NCI-H1092 treated with DMSO at 0.1 percent for 48 hours (cell line): ENCODE measurements around the gene SARM1.

Experiments
- DNase-seq: peaks from one replicate; lab custom pipeline; 2025; lab: John Stamatoyannopoulos, UW

The SARM1 gene

GRCh38 chr17:28368915-28369683, 2.4 kb upstream of the SARM1 start:
- DNase-seq: no peak

- no peak for DNase-seq
These were observed 1.8 kb upstream of the SARM1 start for GRCh38 chr17:28369684-28370034.

GRCh38 chr17:28370035-28370743, 1.3 kb upstream of the SARM1 start, which contains the start of gene VTN:
Gene VTN, minus strand, starts transcription at chr17:28370307. Its CDS starts 104 bp downstream, at chr17:28370203.
- no peak for DNase-seq

- no peak for DNase-seq
These were observed 770 bp upstream of the SARM1 start for GRCh38 chr17:28370744-28371103.

- DNase-seq: peak; percentile 35
These were observed 880 bp downstream of the SARM1 start for GRCh38 chr17:28372203-28372944.

- no peak for DNase-seq
These were observed 1.4 kb downstream of the SARM1 start for GRCh38 chr17:28372945-28373274.

- DNase-seq: no peak
These were observed 8.6 kb downstream of the SARM1 start for GRCh38 chr17:28379814-28380801.

GRCh38 chr17:28381141-28381825, 9.8 kb downstream of the SARM1 start:
- DNase-seq: no peak

GRCh38 chr17:28384281-28385036, 13.0 kb downstream of the SARM1 start:
- DNase-seq: no peak

GRCh38 chr17:28385037-28385400, 13.5 kb downstream of the SARM1 start:
- DNase-seq: no peak

GRCh38 chr17:28385406-28385805, 13.9 kb downstream of the SARM1 start:
- DNase-seq: no peak

GRCh38 chr17:28386391-28386790, 14.9 kb downstream of the SARM1 start:
- no peak for DNase-seq

- no peak for DNase-seq
These were observed 16.6 kb downstream of the SARM1 start for GRCh38 chr17:28388106-28388505.

- DNase-seq: no peak
These were observed 18.6 kb downstream of the SARM1 start for GRCh38 chr17:28390141-28390540.

GRCh38 chr17:28390563-28390962, 19.1 kb downstream of the SARM1 start:
- no peak for DNase-seq

GRCh38 chr17:28390984-28391383, 19.5 kb downstream of the SARM1 start:
- no peak for DNase-seq

GRCh38 chr17:28391401-28391800, 19.9 kb downstream of the SARM1 start:
- no peak for DNase-seq

GRCh38 chr17:28392491-28392890, 21.0 kb downstream of the SARM1 start:
- DNase-seq: no peak

- DNase-seq: no peak
These were observed 23.0 kb downstream of the SARM1 start for GRCh38 chr17:28394337-28395116.

GRCh38 chr17:28395426-28395825, 23.9 kb downstream of the SARM1 start:
- no peak for DNase-seq
